ENCODE results near the gene CLNK.
"Not testable (repeated sequence)": the region's sequence is repeated elsewhere in the genome, so short reads cannot be mapped to it uniquely, and the experiment has no call there.

Gene CLNK

DNA sequence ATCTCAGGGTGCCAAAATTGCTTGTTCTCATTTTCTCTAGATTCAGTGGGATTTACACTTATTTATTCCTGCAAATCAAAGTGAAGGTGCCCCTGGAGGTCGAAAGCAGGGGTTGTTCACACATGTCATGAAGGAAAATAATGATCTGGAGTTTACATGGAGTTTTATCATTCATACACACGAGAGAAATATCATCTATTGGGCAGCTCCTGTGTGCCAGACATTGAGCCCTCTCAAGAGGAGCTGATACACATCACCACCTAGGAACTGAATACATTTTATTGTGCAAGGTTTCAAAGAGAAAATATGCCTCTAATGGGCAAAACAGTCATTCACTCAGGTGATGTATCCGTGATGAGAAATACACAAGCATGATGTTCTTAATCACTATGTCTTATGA lies 23.5 kb downstream of the CLNK start:
- no peak for DNase-seq (ENCODE audit: low read depth, low spot score)

DNA sequence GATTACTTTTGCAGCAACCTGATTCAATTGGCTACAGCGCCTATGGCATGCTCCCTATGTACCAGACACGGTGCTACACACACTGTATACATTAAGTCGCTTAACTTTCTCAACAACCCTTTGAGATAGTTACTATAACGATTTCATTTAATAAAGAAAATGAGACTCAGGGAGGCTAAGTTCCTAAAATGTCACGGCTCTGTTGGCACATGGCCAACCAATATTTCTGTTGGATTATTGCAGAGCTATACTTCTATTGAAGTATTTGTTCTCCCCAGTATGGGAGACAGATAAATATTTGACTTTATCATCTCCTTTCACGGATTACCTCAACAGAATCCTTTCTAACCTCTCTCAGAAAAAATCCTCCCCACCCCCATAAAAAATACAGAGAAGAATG lies 25.3 kb downstream of the CLNK start:
- DNase-seq (ENCODE audit: low read depth, low spot score) = no peak

DNA sequence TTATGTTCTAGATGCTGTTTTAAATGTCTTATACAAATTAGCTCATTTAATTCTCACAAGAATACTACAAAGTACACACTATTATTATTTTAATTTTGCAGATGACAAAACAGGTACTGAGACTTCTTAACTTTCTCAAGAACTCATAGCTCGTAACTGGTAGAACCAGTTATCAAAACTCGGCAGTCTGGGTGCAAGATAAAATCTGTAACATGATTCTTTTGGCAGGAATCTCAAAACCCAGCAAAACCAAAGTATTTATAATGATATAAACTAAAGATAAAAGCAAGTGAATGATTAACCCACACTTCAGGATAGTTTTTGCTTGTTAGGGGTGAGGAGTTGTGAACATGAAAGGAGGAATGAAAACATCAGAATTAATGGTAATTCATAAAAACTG lies 27.6 kb downstream of the CLNK start:
- no peak for DNase-seq (ENCODE audit: low read depth, low spot score)

DNA sequence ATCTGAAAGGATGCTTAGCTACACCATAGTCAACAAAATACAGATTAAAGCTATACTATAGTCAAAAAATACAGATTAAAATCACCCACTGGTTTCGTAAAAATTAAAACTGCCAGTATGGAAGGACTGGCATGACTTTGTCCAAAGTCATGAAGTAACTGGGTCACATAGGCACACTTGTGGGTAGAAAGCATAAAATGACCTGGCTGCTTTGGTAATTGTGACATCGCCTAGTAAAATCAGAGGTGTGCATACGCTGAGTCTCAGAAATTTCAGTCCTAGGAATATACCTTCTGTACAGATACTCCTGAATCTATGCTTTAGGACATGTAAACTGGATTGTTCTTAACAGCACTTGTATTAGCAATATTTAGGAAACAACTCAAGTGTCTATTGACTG lies 28.1 kb downstream of the CLNK start:
- no peak for DNase-seq (ENCODE audit: low read depth, low spot score)

DNA sequence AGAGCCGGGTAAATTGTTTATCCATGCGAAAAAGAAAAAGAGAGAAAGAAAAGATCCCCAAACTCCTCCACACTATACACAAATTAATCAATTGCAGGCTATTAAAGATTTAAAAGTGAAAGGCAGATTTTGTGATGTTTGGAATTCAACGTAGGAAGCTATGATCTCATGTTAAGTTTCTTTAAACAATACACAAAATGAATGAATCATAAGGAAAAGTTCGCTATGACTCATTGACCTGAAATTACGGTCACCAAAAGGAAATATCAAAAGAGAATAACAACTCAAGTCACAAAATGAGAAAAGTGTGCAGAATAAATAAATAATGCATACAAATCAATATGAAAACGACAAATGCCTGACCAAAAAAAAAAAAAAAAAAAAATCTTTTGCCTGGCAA lies 28.6 kb downstream of the CLNK start:
- peak; percentile 26 for DNase-seq (ENCODE audit: low read depth, low spot score)

- DNase-seq (ENCODE audit: low read depth, low spot score) = no peak
These were observed 36.1 kb downstream of the CLNK start for GRCh38 chr4:10648479-10648878.

GRCh38 chr4:10647846-10648245 lies 36.7 kb downstream of the CLNK start:
- no peak for DNase-seq (ENCODE audit: low read depth, low spot score)

GRCh38 chr4:10643600-10644425 lies 40.8 kb downstream of the CLNK start:
- no peak for DNase-seq (ENCODE audit: low read depth, low spot score)

DNA sequence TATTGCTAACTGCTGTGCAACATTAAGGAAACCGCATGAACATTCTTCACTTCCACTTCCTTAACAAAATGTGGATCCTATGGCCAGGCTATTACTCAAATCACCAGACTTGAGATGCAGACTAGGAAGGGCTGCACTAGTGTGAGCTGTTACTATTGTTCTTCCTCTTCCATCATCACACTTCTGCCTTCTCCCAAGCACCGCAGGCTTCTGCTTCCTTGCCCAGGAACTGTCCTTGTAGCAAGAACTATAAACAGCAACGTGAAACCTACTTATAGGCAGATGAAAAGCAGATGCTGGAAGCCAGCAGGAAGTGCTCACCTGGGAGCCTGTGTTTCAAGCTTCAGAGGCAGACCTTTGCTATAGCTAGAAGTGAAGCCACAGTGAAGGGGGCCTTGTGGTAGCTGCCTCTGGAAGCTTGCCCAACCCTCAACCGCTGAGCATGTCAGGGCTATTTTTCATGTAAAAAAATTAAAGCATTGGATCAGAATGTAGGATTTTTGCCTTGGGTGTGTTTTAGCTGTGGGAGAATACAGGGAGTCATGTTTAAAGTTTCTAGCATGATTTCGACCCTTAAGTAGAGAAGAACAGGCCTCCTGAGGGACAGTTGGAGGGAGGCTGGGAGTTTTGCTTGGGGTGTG lies 43.9 kb downstream of the CLNK start:
- peak; percentile 52 for DNase-seq (ENCODE audit: low read depth, low spot score)

DNA sequence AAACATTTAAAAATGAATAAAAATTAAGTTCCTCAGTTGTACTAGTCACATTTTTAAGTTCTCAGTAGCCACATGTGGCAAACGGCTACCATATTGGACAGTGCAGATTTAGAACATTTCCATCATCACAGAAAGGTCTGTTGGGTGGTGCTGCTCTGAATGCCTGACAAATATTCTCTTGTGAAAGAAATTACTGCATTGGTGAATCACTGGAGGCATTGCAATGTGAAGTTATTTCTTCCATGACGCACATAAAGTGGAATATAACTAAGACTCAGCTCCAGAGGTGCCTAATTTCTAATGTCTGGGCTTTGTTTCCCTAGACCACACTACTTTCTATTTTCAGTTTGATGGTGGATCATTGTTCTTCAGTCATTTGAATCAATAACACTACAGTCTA lies 44.9 kb downstream of the CLNK start:
- no peak for DNase-seq (ENCODE audit: low read depth, low spot score)

- DNase-seq (ENCODE audit: low read depth, low spot score) = no peak
These were observed 45.5 kb downstream of the CLNK start for GRCh38 chr4:10639100-10639499.

DNA sequence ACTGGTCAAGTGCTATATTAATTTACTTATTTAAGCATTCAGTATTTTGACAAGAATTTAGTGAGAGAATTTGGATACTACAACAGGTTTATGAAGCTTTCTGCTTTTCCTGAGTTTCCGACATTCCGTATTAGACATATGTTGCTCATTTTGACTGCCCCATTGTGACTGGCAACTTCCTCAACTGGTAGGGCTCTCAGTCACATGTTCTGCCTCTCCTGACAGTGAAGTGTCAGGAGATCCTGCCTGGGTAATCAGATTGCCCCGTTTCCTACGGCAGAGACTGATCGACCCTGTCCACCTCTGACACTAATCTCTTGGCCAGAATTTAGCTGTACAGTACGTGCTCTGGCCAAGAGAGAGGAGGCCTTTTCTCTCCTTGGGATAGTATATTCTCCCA lies 49.5 kb downstream of the CLNK start:
- no peak for DNase-seq (ENCODE audit: low read depth, low spot score)

DNA sequence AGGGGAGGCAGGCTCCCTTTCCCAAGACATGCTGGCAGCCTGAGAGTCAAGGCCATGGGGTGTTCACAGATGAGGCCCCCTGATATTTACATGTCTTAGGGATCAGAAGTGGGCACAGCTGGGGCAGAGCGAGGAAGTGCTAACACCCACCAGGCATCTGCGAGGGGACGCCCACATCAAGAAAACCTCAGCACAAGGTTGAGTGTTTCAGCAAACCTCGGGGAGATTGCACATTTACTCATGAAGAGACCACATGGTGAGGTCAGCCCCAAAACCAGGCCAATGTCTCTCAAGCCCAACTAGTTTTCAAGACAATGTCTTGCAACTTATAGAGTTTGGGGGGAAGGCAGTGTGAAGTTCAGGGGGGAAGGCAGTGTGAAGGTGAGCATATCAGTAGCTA lies 55.2 kb downstream of the CLNK start:
- no peak for DNase-seq (ENCODE audit: low read depth, low spot score)

- peak; percentile 81 for DNase-seq (ENCODE audit: low read depth, low spot score)
These were observed 59.4 kb downstream of the CLNK start for GRCh38 chr4:10625131-10625530.

GRCh38 chr4:10623862-10624261 lies 60.7 kb downstream of the CLNK start:
- DNase-seq (ENCODE audit: low read depth, low spot score) = no peak

DNA sequence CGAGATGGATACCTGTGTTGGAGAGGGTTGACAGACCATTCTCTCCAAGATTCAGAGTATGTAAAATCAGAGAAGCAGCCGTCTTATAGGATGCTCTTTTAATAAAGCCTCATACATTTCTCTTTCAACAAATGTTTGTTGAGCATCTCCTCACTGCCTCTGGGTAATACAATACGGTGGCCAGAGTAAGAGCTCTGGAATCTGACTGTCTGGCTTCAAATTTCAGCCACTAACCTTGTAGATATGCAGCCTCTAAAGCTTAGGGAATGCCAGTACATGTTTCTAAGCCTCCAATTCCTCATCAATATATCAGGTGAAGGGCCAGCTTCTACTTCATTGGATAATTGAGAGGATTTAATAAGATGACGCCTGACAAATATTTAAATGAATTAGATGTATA lies 61.3 kb downstream of the CLNK start:
- no peak for DNase-seq (ENCODE audit: low read depth, low spot score)

- DNase-seq (ENCODE audit: low read depth, low spot score) = no peak
These were observed 61.8 kb downstream of the CLNK start for GRCh38 chr4:10622728-10623127.

DNA sequence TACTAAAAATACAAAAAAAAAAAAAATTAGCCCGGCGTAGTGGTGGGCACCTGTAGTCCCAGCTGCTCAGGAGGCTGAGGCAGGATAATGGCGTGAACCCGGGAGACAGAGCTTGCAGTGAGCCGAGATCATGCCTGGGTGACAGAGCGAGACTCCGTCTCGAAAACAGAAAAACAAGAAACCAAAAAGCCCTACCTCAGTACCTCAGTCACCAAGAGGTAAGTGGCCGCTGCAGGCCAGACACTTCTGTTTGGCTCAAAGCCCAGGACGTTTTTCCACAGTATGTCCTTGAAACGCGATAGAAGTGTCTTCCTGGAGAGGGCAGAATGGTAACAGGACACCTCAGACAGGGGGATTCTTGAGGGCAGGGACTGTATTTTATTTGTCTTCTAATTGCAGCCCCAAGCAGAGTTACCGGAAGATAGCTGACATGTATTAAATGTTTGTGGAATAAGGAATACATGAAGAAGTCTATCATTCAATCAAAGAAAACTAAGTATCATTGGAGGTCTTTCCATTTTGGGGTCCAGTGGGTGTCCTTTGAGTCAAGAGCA lies 63.6 kb downstream of the CLNK start:
- DNase-seq (ENCODE audit: low read depth, low spot score) = no peak

GRCh38 chr4:10619855-10620254 lies 64.7 kb downstream of the CLNK start:
- no peak for DNase-seq (ENCODE audit: low read depth, low spot score)

- peak; percentile 59 for DNase-seq (ENCODE audit: low read depth, low spot score)
These were observed 65.3 kb downstream of the CLNK start for GRCh38 chr4:10619220-10619619.

DNA sequence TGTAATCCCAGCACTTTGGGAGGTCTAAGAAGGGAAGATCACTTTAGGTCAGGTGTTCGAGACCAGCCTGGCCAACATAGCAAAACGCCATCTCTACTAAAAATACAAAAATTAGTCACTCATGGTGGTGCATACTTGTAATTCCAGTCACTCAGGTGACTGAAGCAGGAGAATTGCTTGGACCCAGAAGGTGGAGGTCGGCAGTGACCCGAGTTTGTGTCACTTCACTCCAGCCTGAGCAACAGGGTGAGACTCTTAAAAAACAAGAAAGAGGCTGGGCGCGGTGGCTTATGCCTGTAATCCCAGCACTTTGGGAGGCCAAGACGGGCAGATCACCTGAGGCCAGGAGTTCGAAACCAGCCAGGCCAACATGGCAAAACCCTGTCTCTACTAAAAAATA lies 69.6 kb downstream of the CLNK start:
- not testable (repeated sequence) for DNase-seq (ENCODE audit: low read depth, low spot score)

- DNase-seq (ENCODE audit: low read depth, low spot score) = no peak
These were observed 70.6 kb downstream of the CLNK start for GRCh38 chr4:10613926-10614478.

DNA sequence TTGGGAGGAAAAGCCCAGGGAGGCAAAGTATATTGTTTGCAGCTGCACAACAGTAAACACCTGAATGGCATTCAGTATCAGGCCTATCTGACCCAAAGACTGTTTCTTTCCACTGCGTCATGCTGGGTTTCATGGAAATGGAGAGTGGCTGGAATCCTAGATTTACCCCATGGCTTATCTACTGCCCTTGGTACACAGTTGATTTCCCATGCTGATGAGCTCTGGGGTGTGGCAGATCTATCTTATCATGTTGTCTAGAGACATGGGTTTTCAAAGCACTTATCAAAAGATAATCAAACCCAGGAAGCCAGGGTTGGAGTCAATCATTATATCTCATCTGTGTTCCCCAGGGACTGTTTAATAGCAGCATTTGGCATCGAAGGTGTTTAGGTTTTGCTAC lies 72.1 kb downstream of the CLNK start:
- DNase-seq (ENCODE audit: low read depth, low spot score) = no peak

Data from brain pericyte (primary cell).